Panc1 (cell line): ENCODE data around the gene NHLRC1.

Experiments used
- POLR2AphosphoS5 ChIP-seq: IDR thresholded peaks from 2 replicates; pipeline ENCODE4 v1.6.1; 2012; ENCODE audit warnings: mild to moderate bottlenecking, low read depth, low read length, moderate library complexity
- TF ChIP-seq, protein P1 (sequence below), 2 experiments: IDR thresholded peaks; 2 replicates each; pipeline ENCODE4 v1.6.1; 2011 to 2012; ENCODE audit warnings: low read depth in 2 of 2, control low read depth in 1 of 2, low read length in 1 of 2, mild to moderate bottlenecking in 1 of 2, moderate library complexity in 1 of 2; ENCODE audit not compliant: insufficient read depth in 1 of 2
- TF ChIP-seq, protein P2 (sequence below): fragments of 450-650 bp; IDR thresholded peaks from 2 replicates; pipeline ENCODE4 v1.5.1; 2017; ENCODE audit warnings: mild to moderate bottlenecking

DNA sequence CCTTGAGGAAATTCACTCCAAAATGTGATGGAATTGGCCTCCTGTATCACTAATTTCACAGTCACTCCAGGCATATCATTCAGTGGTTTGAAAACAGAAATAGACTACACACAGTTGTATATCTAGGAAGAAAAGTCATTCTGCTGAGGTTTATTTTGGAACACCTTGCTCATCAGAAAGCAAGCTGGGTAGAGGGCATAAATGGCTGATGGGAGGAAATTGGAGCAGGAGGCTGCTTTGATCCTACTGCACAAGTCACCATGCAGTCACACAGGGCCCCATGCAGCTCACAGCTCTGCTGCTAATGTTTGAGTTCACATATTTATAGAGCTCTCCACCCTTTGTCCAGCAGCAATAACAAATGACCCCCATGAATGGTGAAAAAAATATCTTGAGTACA, 12.3 kb downstream of the NHLRC1 start:
- TF ChIP-seq, protein P1, sequence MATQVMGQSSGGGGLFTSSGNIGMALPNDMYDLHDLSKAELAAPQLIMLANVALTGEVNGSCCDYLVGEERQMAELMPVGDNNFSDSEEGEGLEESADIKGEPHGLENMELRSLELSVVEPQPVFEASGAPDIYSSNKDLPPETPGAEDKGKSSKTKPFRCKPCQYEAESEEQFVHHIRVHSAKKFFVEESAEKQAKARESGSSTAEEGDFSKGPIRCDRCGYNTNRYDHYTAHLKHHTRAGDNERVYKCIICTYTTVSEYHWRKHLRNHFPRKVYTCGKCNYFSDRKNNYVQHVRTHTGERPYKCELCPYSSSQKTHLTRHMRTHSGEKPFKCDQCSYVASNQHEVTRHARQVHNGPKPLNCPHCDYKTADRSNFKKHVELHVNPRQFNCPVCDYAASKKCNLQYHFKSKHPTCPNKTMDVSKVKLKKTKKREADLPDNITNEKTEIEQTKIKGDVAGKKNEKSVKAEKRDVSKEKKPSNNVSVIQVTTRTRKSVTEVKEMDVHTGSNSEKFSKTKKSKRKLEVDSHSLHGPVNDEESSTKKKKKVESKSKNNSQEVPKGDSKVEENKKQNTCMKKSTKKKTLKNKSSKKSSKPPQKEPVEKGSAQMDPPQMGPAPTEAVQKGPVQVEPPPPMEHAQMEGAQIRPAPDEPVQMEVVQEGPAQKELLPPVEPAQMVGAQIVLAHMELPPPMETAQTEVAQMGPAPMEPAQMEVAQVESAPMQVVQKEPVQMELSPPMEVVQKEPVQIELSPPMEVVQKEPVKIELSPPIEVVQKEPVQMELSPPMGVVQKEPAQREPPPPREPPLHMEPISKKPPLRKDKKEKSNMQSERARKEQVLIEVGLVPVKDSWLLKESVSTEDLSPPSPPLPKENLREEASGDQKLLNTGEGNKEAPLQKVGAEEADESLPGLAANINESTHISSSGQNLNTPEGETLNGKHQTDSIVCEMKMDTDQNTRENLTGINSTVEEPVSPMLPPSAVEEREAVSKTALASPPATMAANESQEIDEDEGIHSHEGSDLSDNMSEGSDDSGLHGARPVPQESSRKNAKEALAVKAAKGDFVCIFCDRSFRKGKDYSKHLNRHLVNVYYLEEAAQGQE (IDR thresholded peaks at IDR 0.05; ENCODE audit: insufficient read depth in 1 of 2, low read depth in 2 of 2, low read length in 1 of 2): no peak
- TF ChIP-seq POLR2AphosphoS5: no peak
- TF ChIP-seq, protein P2, sequence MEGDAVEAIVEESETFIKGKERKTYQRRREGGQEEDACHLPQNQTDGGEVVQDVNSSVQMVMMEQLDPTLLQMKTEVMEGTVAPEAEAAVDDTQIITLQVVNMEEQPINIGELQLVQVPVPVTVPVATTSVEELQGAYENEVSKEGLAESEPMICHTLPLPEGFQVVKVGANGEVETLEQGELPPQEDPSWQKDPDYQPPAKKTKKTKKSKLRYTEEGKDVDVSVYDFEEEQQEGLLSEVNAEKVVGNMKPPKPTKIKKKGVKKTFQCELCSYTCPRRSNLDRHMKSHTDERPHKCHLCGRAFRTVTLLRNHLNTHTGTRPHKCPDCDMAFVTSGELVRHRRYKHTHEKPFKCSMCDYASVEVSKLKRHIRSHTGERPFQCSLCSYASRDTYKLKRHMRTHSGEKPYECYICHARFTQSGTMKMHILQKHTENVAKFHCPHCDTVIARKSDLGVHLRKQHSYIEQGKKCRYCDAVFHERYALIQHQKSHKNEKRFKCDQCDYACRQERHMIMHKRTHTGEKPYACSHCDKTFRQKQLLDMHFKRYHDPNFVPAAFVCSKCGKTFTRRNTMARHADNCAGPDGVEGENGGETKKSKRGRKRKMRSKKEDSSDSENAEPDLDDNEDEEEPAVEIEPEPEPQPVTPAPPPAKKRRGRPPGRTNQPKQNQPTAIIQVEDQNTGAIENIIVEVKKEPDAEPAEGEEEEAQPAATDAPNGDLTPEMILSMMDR: no peak
